NCI-H1436 (cell line): ENCODE measurements around the gene POLA1.

Experiments
- DNase-seq: peaks from one replicate; lab custom pipeline; 2025; lab: John Stamatoyannopoulos, UW

POLA1 gene

GRCh38 chrX:25007059-25008053, 313.6 kb downstream of the POLA1 start:
- no peak for DNase-seq

GRCh38 chrX:25009407-25009806, 315.7 kb downstream of the POLA1 start:
- no peak for DNase-seq

- DNase-seq: no peak
These were observed 317.3 kb downstream of the POLA1 start for GRCh38 chrX:25010784-25011588.

GRCh38 chrX:25011589-25012432, 318.1 kb downstream of the POLA1 start:
- DNase-seq: no peak

- DNase-seq: no peak
These were observed 318.7 kb downstream of the POLA1 start for GRCh38 chrX:25012433-25012735.

GRCh38 chrX:25012793-25013631, 319.3 kb downstream of the POLA1 start:
- DNase-seq: no peak

- DNase-seq: no peak
These were observed 320.1 kb downstream of the POLA1 start for GRCh38 chrX:25013632-25014365.

GRCh38 chrX:25014366-25014838, 320.7 kb downstream of the POLA1 start:
- DNase-seq: no peak

- DNase-seq: no peak
These were observed 322.0 kb downstream of the POLA1 start, which contains the start of gene ARX for GRCh38 chrX:25015486-25016360. Gene ARX, minus strand, starts transcription at chrX:25015965. Its CDS starts 228 bp downstream, at chrX:25015737.

- DNase-seq: no peak
These were observed 322.6 kb downstream of the POLA1 start for GRCh38 chrX:25016361-25016671.

GRCh38 chrX:25016938-25017598, 323.4 kb downstream of the POLA1 start:
- DNase-seq: no peak

- DNase-seq: no peak
These were observed 324.0 kb downstream of the POLA1 start for GRCh38 chrX:25017667-25018247.

- DNase-seq: no peak
These were observed 325.0 kb downstream of the POLA1 start for GRCh38 chrX:25018682-25019081.

GRCh38 chrX:25019707-25020390, 326.1 kb downstream of the POLA1 start:
- DNase-seq: no peak

- DNase-seq: no peak
These were observed 326.7 kb downstream of the POLA1 start for GRCh38 chrX:25020391-25020904.

- DNase-seq: no peak
These were observed 327.3 kb downstream of the POLA1 start for GRCh38 chrX:25020905-25021449.
